HG02678 (cell line): Measurements from ENCODE around the gene TOM1L2.

Source experiments
- ATAC-seq: cut with Tn5 transposase; IDR thresholded peaks from one replicate; pipeline ENCODE4 v1.9.1; 2021; ENCODE audit warnings: mild to moderate bottlenecking, moderate library complexity; ENCODE audit not compliant: unreplicated experiment

The TOM1L2 gene

DNA sequence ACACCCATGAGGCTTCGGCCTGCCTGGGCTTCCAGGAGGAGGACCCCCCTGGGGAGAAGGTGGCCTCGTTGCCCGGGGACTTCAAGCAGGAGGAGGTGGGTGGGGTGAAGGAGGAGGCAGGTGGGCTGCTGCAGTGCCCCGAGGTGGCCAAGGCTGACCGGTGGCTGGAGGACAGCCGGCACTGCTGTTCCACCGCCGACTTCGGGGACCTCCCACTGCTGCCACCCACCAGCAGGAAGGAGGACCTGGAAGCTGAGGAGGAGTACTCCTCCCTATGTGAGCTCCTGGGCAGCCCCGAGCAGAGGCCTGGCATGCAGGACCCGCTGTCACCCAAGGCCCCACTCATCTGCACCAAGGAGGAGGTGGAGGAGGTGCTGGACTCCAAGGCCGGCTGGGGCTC is 176.9 kb downstream of the TOM1L2 start:
- no peak for ATAC-seq

DNA sequence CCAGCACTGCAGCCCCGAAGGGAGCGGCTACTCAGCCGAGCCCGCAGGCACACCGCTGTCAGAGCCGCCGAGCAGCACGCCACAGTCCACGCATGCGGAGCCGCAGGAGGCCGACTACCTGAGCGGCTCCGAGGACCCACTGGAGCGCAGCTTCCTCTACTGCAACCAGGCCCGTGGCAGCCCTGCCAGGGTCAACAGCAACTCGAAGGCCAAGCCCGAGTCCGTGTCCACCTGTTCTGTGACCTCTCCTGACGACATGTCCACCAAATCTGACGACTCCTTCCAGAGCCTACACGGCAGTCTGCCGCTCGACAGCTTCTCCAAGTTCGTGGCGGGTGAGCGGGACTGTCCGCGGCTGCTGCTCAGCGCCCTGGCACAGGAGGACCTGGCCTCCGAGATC is 177.8 kb downstream of the TOM1L2 start:
- no peak for ATAC-seq
